ENCODE results near the gene SLC26A11.
"Not testable (repeated sequence)": the region's sequence is repeated elsewhere in the genome, so short reads cannot be mapped to it uniquely, and the experiment has no call there.

Gene SLC26A11

DNA sequence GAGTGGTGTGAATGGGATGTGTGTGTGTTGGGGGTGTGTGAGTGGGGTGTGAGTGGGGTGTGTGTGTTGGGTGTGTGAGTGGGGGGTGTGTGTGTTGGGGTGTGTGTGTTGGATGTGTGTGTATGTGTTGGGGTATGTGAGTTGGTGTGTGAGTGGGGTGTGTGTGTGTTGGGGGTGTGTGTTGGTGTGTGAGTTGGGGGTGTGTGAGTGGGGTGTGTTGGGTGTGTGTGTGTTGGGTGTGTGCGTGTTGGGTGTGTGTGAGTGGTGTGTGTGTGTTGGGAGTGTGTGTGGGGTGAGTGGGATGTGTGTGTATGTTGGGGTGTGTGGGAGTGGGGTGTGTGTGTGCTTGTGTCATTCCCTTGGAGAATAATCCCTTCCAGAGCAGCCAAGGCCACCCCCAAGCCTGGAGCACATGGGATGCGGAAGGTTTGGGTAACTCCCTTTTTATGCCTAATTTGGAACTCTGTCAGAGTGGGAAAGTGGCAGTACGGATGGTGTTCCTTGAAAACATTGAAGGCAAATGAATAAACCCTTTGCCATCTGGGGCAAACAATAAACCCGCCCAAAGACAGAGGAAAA lies 54.7 kb downstream of the SLC26A11 start:
- peaks cover 4% of the 10 kb centered on the region for H3K27me3 Mint-ChIP-seq (ENCODE audit: low read depth)
- peaks cover 7% of the 10 kb centered on the region for H3K4me1 Mint-ChIP-seq
- no peaks in the 10 kb centered on the region for H3K9me3 Mint-ChIP-seq
- TF ChIP-seq, protein P1, sequence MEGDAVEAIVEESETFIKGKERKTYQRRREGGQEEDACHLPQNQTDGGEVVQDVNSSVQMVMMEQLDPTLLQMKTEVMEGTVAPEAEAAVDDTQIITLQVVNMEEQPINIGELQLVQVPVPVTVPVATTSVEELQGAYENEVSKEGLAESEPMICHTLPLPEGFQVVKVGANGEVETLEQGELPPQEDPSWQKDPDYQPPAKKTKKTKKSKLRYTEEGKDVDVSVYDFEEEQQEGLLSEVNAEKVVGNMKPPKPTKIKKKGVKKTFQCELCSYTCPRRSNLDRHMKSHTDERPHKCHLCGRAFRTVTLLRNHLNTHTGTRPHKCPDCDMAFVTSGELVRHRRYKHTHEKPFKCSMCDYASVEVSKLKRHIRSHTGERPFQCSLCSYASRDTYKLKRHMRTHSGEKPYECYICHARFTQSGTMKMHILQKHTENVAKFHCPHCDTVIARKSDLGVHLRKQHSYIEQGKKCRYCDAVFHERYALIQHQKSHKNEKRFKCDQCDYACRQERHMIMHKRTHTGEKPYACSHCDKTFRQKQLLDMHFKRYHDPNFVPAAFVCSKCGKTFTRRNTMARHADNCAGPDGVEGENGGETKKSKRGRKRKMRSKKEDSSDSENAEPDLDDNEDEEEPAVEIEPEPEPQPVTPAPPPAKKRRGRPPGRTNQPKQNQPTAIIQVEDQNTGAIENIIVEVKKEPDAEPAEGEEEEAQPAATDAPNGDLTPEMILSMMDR (IDR thresholded peaks at IDR 0.05; ENCODE audit: unreplicated experiment in 3 of 3): no peak
- H3K36me3 Mint-ChIP-seq (ENCODE audit: low read depth): peaks cover 10% of the 10 kb centered on the region
- peak overlapping the region in 1 of 3 experiments; percentile 61 for H3K27ac Mint-ChIP-seq
- no peak overlapping the region for H3K4me3 Mint-ChIP-seq

DNA sequence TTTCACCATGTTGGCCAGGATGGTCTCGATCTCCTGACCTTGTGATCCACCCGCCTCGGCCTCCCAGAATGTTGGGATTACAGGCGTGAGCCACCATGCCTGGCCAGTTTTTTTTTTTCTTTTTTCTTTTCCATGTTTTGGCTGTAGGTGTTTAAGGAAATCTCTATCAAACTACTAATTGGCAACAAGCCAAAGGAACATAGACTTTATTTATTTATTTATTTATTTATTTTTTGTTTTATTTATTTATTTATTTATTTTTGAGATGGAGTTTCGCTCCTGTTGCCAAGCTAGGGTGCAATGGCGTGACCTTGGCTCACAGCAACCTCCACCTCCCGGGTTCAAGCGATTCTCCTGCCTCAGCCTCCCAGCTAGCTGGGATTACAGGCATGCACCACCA lies 55.6 kb downstream of the SLC26A11 start:
- H3K9me3 Mint-ChIP-seq; H3K27me3 Mint-ChIP-seq (ENCODE audit: low read depth); H3K27ac Mint-ChIP-seq; H3K4me3 Mint-ChIP-seq: not testable (repeated sequence)
- peaks cover 11% of the 10 kb centered on the region for H3K4me1 Mint-ChIP-seq
- H3K36me3 Mint-ChIP-seq (ENCODE audit: low read depth): peaks cover 11% of the 10 kb centered on the region

DNA sequence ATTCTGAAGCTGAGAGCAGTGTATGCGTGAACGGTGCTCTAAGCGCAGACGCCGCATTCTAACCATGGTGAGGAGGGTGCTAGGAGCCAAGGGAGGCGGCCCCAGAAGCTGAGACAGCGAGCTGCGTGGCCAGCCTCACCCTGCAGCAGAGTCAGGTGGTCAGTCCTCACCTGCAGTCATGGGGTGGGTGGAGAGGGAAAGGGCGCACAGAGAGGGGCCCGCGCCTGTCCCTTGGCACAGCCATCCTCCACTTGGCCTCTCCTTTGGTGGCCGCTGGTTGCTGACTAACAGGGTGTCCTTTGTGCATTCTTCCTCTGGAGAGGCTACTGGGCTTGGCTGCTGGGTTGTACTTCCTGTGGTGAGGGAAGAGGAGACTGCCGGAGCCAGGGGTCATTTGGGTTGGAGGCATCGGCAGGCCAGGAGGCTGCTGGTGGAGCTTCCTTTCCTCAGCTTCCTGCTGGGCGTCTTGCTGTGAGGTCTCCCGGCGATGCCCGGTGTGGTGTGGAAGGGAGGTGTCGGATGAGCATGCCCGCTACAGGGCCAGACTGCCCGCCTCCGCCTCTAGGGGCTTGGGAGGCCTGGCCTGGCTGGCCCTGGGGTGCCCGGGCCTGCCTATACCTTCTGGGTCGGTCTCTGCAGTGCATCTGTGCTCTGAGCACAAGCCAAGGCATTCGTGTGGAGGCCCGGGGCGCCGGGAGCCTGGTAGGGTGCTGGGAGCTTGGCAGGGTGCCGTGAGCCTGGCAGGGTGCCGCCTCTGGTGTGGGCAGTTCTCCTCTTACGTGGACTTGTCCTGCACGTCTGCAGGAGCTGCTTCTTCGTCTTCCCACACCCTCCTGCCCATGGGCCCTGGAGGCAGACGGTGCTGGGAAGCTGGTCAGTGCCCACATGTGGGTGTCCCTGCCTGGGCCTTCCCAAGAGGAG lies 57.8 kb downstream of the SLC26A11 start:
- peaks cover 11% of the 10 kb centered on the region for H3K36me3 Mint-ChIP-seq (ENCODE audit: low read depth)
- TF ChIP-seq, protein P1 (IDR thresholded peaks at IDR 0.05; ENCODE audit: unreplicated experiment in 3 of 3): no peak
- no peak overlapping the region for H3K4me3 Mint-ChIP-seq
- H3K27ac Mint-ChIP-seq: no peak overlapping the region
- no peaks in the 10 kb centered on the region for H3K27me3 Mint-ChIP-seq (ENCODE audit: low read depth)
- no peaks in the 10 kb centered on the region for H3K9me3 Mint-ChIP-seq
- H3K4me1 Mint-ChIP-seq: peaks cover 11% of the 10 kb centered on the region

DNA sequence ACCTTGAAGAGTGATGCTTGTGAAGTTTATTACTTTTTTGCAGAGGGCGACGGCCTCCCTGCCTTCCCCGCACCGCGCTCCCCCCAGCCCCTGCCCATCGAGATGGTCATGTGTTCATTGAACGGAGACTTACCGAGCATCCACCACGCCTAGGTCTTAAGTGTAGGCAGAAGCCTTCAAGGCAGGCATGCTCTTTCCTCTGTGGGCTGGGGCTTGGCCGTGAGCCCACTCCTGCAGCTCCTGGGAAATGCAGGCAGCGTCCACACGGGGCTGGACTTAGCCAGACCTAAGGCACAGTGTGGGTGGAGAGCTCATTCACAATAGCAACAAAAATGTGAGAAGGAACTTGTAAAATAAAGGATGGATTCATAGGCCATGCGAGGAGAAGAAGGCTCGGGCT lies 59.7 kb downstream of the SLC26A11 start:
- H3K36me3 Mint-ChIP-seq (ENCODE audit: low read depth): peaks cover 6% of the 10 kb centered on the region
- H3K27me3 Mint-ChIP-seq (ENCODE audit: low read depth): no peaks in the 10 kb centered on the region
- no peaks in the 10 kb centered on the region for H3K9me3 Mint-ChIP-seq
- peak overlapping the region in 1 of 3 experiments; percentile 26 for H3K27ac Mint-ChIP-seq
- H3K4me1 Mint-ChIP-seq: peaks cover 11% of the 10 kb centered on the region
- no peak overlapping the region for H3K4me3 Mint-ChIP-seq
- TF ChIP-seq, protein P1 (IDR thresholded peaks at IDR 0.05; ENCODE audit: unreplicated experiment in 3 of 3): no peak

DNA sequence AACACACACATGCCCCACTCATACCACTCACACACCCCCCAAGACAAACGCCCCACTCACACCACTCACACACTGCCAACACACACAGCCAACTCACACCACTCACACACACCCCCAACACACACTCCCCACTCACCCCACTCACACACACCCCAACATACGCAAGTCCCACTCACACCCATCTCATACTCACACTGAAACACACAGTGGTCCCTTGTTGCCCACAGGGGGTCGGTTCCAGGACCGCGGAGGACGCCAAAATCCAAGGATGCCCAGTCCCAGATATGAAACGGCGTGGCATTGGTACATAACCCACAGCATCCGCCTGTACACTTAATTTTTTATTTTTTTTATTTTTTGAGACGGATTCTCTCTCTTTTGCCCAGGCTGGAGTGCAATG lies 61.3 kb downstream of the SLC26A11 start:
- TF ChIP-seq, protein P1 (IDR thresholded peaks at IDR 0.05; ENCODE audit: unreplicated experiment in 3 of 3): no peak
- Mint-ChIP-seq H3K4me3 (no peak overlapping the region), H3K36me3 (ENCODE audit: low read depth) (peaks cover 3% of the 10 kb centered on the region), H3K4me1 (peaks cover 7% of the 10 kb centered on the region), H3K27ac (no peak overlapping the region), H3K9me3 (no peaks in the 10 kb centered on the region), H3K27me3 (ENCODE audit: low read depth) (no peaks in the 10 kb centered on the region)

DNA sequence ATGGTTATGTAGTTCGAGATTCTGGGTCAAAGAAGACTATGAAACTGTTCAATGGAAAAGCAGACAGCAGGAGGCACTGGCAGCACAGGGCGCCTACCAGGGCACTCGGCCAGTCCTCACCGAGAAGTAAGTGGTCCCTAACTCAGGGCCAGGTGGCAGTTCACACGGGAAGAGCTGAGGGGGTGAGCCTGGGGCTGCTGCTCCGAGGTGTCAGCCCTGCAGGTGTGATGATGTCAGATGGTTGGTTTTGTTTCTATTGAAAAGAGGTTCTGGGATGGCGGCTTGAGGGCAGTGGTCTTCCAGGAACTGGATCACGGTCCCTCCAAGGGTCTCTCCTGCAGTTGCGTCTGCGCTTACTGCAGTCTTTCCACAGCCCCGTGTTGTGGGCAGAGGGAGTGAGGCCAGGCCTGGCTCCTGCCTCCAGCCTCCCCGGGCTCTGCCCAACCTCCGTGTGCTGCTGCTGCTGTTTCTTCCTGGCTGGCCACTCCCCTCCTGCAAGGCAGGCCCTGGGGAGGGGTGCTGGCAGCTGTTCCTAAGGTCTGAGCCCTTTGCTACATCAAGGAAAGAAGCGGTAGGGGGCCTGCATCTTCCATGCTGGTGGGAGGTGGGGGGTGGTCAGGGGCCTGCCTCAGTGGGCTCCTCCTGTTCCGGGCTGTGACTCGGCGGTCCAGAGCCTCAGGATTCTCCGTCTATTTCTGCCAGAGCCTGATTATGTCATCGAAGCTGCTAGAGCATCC lies 63.1 kb downstream of the SLC26A11 start:
- Mint-ChIP-seq H3K36me3 (ENCODE audit: low read depth) (peaks cover 7% of the 10 kb centered on the region), H3K27ac (no peak overlapping the region), H3K27me3 (ENCODE audit: low read depth) (no peaks in the 10 kb centered on the region), H3K4me3 (no peak overlapping the region), H3K9me3 (no peaks in the 10 kb centered on the region), H3K4me1 (peaks cover 7% of the 10 kb centered on the region)
- TF ChIP-seq, protein P1 (IDR thresholded peaks at IDR 0.05; ENCODE audit: unreplicated experiment in 3 of 3): no peak
